Measurements from ENCODE around the gene EFNA2. TPM values are rescaled to one million over a fixed set of nuclear protein-coding genes. Genes with fewer than 3 reads are reported as not detected.
A peak's percentile ranks its signal among the peaks of the same experiment; 100 is the strongest.

The EFNA2 gene
- total and polyA plus RNA-seq, 8 donors: 0.15 to 21.1 (median 0.55) TPM; not detected in 5

DNA sequence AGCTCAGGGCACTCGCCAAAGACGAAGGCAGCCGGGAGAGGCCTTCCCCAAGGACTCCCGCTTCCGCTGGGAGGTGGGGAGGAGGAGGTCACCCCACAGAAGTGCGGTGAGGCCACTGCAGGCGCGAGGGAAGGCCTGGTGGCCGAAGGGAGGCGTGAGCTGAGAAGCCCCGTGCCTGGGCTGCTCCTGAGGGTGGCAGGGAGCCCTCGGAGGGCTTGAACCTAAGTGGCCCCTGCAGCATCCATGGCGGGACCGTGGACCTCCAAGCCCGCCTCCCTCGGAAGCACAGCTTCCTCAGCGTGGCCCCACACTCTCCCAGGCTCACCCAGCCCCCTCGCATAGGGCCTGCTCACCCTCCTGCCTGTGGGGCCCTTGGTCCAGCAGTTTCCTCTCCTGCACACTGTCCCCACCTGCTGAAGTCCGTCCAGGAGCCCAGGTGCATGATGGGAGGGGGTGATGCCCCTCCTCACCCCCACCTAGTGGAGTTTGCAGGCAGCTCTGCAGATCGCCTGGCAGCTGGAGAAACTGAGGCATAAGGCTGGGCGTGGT is 25.9 kb downstream of the EFNA2 start:
- Histone ChIP-seq H3K27me3 (peaks cover 0 to 79% (median 54%) of the 10 kb centered on the region in 3 donors), H3K9me3 (no peaks in the 10 kb centered on the region), H3K36me3 (no peaks in the 10 kb centered on the region), H3K4me1 (peaks cover 8 to 18% (median 14%) of the 10 kb centered on the region in 4 donors), H3K4me3 (no peak overlapping the region), H3K27ac (no peak overlapping the region)
- no peak for DNase-seq
- 60 to 70% (median 68%) methylated on average over 15 to 21 of the region's 21 CpGs for WGBS, 5 donors
- TF ChIP-seq POLR2AphosphoS5 (IDR thresholded peaks at IDR 0.05) (no peak), EP300 (IDR thresholded peaks at IDR 0.05) (no peak), POLR2A (IDR thresholded peaks at IDR 0.05) (no peak)
- TF ChIP-seq, protein P1, sequence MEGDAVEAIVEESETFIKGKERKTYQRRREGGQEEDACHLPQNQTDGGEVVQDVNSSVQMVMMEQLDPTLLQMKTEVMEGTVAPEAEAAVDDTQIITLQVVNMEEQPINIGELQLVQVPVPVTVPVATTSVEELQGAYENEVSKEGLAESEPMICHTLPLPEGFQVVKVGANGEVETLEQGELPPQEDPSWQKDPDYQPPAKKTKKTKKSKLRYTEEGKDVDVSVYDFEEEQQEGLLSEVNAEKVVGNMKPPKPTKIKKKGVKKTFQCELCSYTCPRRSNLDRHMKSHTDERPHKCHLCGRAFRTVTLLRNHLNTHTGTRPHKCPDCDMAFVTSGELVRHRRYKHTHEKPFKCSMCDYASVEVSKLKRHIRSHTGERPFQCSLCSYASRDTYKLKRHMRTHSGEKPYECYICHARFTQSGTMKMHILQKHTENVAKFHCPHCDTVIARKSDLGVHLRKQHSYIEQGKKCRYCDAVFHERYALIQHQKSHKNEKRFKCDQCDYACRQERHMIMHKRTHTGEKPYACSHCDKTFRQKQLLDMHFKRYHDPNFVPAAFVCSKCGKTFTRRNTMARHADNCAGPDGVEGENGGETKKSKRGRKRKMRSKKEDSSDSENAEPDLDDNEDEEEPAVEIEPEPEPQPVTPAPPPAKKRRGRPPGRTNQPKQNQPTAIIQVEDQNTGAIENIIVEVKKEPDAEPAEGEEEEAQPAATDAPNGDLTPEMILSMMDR (IDR thresholded peaks at IDR 0.05): no peak
- intact Hi-C loops (cut with DNase I; ENCODE audit: low total_unique reads): no loop called here

DNA sequence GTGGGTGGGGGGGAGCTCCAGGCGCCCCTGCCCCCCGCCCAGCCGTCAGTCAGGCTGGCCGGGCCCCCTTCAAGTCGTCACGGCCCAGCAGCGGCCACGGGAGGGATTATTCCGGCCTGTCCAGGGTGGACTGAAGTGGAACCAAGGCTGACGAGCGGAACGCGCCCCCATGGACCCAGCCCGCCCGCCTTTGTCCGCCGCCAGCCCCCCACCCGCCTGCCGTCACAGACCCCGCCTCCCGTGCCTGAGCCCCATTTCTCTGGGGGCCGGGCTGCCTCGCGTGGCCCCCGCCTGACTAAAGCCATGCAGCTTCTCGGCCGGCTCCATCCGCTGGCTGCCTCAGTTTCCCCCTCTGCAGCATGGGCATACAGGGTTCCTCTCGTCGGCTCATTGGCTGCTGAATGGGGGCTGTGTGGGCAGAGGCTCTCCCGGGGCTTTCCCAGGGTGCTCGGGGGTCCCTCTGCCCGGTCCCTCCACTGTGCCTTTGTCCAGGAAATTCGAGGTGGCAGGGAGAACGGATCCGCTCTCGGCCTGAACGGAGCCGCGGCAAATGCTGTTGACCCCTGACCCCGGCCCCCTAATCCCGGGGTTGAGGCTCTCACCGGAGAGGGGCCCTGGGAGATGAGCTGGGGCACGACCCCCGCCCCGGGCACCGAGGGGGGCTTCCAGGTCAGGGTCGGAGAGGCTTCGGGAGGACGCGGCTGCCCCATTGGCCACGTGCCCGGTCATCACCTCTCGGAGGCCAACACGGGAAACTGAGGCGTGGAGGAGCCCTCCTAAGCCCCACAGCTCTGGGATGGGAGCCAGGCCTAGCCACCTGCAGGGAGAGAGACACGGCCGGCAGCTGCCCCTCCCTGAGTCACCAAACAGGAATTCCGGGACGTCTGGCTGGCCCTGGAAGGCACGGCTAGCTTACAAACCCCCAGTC is 27.4 kb downstream of the EFNA2 start:
- no peaks in the 10 kb centered on the region for H3K9me3 ChIP-seq
- peaks cover 0 to 93% (median 68%) of the 10 kb centered on the region in 3 donors for H3K27me3 ChIP-seq
- peak in 1 of 2 donors; percentile 76 for DNase-seq
- peaks cover 8 to 18% (median 14%) of the 10 kb centered on the region in 4 donors for H3K4me1 ChIP-seq
- no peak overlapping the region for H3K4me3 ChIP-seq
- no peaks in the 10 kb centered on the region for H3K36me3 ChIP-seq
- no peak overlapping the region for H3K27ac ChIP-seq
- TF ChIP-seq, protein P1 (IDR thresholded peaks at IDR 0.05): no peak
- no peak for TF ChIP-seq EP300 (IDR thresholded peaks at IDR 0.05)
- TF ChIP-seq POLR2A (IDR thresholded peaks at IDR 0.05): no peak
- TF ChIP-seq POLR2AphosphoS5 (IDR thresholded peaks at IDR 0.05): no peak
- WGBS, 5 donors: 60 to 78% (median 63%) methylated on average over 32 to 61 of the region's 61 CpGs
- intact Hi-C loops (cut with DNase I; ENCODE audit: low total_unique reads): no loop called here

DNA sequence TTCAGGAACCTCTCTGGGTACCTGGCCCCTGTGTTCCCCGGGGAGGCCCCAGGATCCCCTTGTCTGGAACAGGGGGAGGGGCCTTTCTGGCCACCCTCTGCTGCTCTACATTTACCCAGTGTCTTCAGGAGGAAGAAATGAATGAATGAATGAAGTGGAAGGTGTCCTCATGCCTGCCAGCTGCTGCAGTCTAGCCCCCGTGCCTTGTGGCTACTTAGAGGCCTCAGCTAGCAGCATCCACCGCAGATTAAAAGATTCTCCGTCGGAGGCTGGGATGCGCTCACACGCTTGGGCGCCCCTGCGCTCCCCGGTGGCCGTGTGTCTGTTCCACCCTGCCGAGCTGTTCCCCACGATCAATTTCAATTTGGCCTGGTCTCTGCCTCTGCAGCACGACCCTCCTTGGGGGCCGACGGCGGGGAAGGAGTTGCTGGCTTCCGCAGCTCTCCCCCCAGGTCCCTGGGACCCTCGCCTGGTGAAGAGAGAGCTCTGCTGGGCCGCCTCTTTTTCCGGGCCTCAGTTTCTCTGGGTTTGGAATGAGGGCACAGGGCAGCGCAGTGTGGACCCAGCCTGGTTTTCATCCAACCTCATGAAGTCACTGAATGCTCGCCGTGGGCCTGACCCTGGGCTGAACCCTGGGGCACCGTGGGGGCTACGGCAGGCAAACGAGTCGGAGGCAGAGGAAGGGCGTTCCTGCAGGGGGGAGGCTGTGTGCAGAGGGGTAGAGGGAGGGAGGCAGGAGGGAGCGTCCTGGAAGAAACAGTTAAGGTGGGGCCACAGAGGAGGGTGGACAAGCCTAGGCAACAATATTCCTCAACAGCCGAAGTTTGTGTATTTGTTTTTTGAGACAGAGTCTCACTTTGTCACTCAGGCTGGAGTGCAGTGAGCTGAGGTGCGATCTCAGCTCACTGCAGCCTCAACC is 28.3 kb downstream of the EFNA2 start:
- H3K4me1 ChIP-seq: peaks cover 8 to 18% (median 14%) of the 10 kb centered on the region in 4 donors
- intact Hi-C loops (cut with DNase I; ENCODE audit: low total_unique reads): no loop called here
- 61 to 70% (median 62%) methylated on average over 30 to 32 of the region's 32 CpGs for WGBS, 5 donors
- peaks cover 0 to 98% (median 77%) of the 10 kb centered on the region in 3 donors for H3K27me3 ChIP-seq
- no peak overlapping the region for H3K27ac ChIP-seq
- no peak overlapping the region for H3K4me3 ChIP-seq
- TF ChIP-seq POLR2A (IDR thresholded peaks at IDR 0.05): no peak
- TF ChIP-seq POLR2AphosphoS5 (IDR thresholded peaks at IDR 0.05): no peak
- TF ChIP-seq, protein P1 (IDR thresholded peaks at IDR 0.05): no peak
- TF ChIP-seq EP300 (IDR thresholded peaks at IDR 0.05): no peak
- H3K9me3 ChIP-seq: no peaks in the 10 kb centered on the region
- no peaks in the 10 kb centered on the region for H3K36me3 ChIP-seq
- peak in 1 of 2 donors; percentile 70 for DNase-seq

Measured in stomach (tissue), 9 donors.